Measurements from ENCODE around the gene RCBTB1. TPM values are rescaled to one million over a fixed set of nuclear protein-coding genes. Genes with fewer than 3 reads are reported as not detected.
"Not testable (repeated sequence)": the region's sequence is repeated elsewhere in the genome, so short reads cannot be mapped to it uniquely, and the experiment has no call there.

RCBTB1 gene
- total and polyA plus RNA-seq, 10 of the 15 experiments (the other 5 are each of a cell fraction or from before 2014, with no cell fraction given) = 5.1 to 13.5 (median 11.2) TPM

GRCh38 chr13:49566461-49566860, 18.9 kb downstream of the RCBTB1 start:
- BruUV-seq (replicated peaks) = no TSS peak
- Histone ChIP-seq H3K9ac (ENCODE audit: control insufficient read depth, insufficient read depth, low read length) (no peak overlapping the region), H3K4me3 (no peak overlapping the region), H3K9me3 (replicated peaks; ENCODE audit: control insufficient read depth, insufficient read depth, low read length) (no peaks in the 10 kb centered on the region), H4K20me1 (ENCODE audit: control insufficient read depth, insufficient read depth) (no peaks in the 10 kb centered on the region), H3K79me2 (ENCODE audit: control insufficient read depth, insufficient read depth, low read length) (no peaks in the 10 kb centered on the region), H3K36me3 (ENCODE audit: control insufficient read depth in 2 of 2, insufficient read depth in 2 of 2, low read length in 1 of 2) (peaks cover 0 to 4% of the 10 kb centered on the region in 2 experiments; a peak in 1 of 4 replicates), H3K27ac (ENCODE audit: control insufficient read depth, insufficient read depth) (no peak overlapping the region), H3K27me3 (replicated peaks in 1 of 2; ENCODE audit: control insufficient read depth in 2 of 2, insufficient read depth in 2 of 2, low read length in 1 of 2) (no peaks in the 10 kb centered on the region), H3K4me1 (ENCODE audit: control insufficient read depth, insufficient read depth, low read length) (peaks cover 9% of the 10 kb centered on the region), H2AFZ (ENCODE audit: control insufficient read depth, low read depth, low read length) (no peak overlapping the region), H3K4me2 (ENCODE audit: control insufficient read depth, insufficient read depth) (no peak overlapping the region)
- RAD21 ChIA-PET (ENCODE audit: unreplicated experiment) = no interaction called here
- POLR2A ChIA-PET = interaction anchor here (1.1 kb wide), 1 partner anchor 123 kb away, joined by 3 read pairs; no protein-coding TSS in a partner anchor
- ATAC-seq = no peak
- CTCF ChIA-PET = interaction anchor here (1.7 kb wide), 1 partner anchor 12 kb away, joined by 6 read pairs; no protein-coding TSS in a partner anchor
- intact Hi-C loops (cut with micrococcal nuclease; ENCODE audit: unreplicated experiment) (loop anchor here (5.0 kb wide), 1 partner anchor 59 kb away; no protein-coding TSS in a partner anchor), in situ Hi-C loops (cut with MboI) (no loop called here)
- SMC1A ChIA-PET (ENCODE audit: uncharacterized antibody, unreplicated experiment) = interaction anchor here (1.0 to 2.0 kb wide), 3 partner anchors 8 to 121 kb away, joined by 3 to 4 read pairs (median 3); no protein-coding TSS in a partner anchor
- TF ChIP-seq IRF3 (IDR thresholded peaks at IDR 0.05) = no peak
- WGBS (ENCODE audit: insufficient coverage, insufficient replicate concordance, low lambda C conversion rate, missing lambda C conversion rate) = 97% methylated on average over 4 of the region's 4 CpGs
- no peak for FAIRE-seq
- no peak for DNase-seq (ENCODE audit: low read depth, low spot score)

DNA sequence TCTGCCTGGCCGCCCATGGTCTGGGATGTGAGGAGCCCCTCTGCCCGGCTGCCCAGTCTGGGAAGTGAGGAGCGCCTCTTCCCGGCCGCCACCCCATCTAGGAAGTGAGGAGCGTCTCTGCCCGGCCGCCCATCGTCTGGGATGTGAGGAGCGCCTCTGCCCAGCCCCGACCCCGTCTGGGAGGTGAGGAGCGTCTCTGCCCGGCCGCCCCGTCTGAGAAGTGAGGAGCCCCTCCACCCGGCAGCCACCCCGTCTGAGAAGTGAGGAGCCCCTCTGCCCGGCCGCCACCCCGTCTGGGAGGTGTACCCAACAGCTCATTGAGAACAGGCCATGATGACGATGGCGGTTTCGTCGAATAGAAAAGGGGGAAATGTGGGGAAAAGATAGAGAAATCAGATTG, 19.9 kb downstream of the RCBTB1 start:
- 93% methylated on average over 3 of the region's 25 CpGs for WGBS (ENCODE audit: insufficient coverage, insufficient replicate concordance, low lambda C conversion rate, missing lambda C conversion rate)

More for the DNA sequence above, 19.9 kb downstream of the RCBTB1 start:
- in situ Hi-C loops (cut with MboI); SMC1A ChIA-PET (ENCODE audit: uncharacterized antibody, unreplicated experiment); ATAC-seq; DNase-seq (ENCODE audit: low read depth, low spot score); POLR2A ChIA-PET; H3K27ac ChIP-seq (ENCODE audit: control insufficient read depth, insufficient read depth); FAIRE-seq; H3K36me3 ChIP-seq (ENCODE audit: control insufficient read depth in 2 of 2, insufficient read depth in 2 of 2, low read length in 1 of 2); H3K9me3 ChIP-seq (replicated peaks; ENCODE audit: control insufficient read depth, insufficient read depth, low read length); BruUV-seq (replicated peaks); H3K27me3 ChIP-seq (replicated peaks in 1 of 2; ENCODE audit: control insufficient read depth in 2 of 2, insufficient read depth in 2 of 2, low read length in 1 of 2); RAD21 ChIA-PET (ENCODE audit: unreplicated experiment); H2AFZ ChIP-seq (ENCODE audit: control insufficient read depth, low read depth, low read length); H3K79me2 ChIP-seq (ENCODE audit: control insufficient read depth, insufficient read depth, low read length); CTCF ChIA-PET; H3K9ac ChIP-seq (ENCODE audit: control insufficient read depth, insufficient read depth, low read length); H4K20me1 ChIP-seq (ENCODE audit: control insufficient read depth, insufficient read depth); H3K4me1 ChIP-seq (ENCODE audit: control insufficient read depth, insufficient read depth, low read length); H3K4me3 ChIP-seq; H3K4me2 ChIP-seq (ENCODE audit: control insufficient read depth, insufficient read depth): not testable (repeated sequence)
- intact Hi-C loops (cut with micrococcal nuclease; ENCODE audit: unreplicated experiment) = loop anchor here (5.0 kb wide), 1 partner anchor 58 kb away; no protein-coding TSS in a partner anchor

All from GM12878 (cell line).